Fibroblast of lung (primary cell): ENCODE data around the gene CCDC112.

Experiments used
- EZH2 ChIP-seq: IDR thresholded peaks from 2 replicates; pipeline ENCODE4 v1.5.1; 2012; ENCODE audit warnings: low read length, control low read depth, mild to moderate bottlenecking; ENCODE audit errors: missing control alignments
- TF ChIP-seq, protein P1 (sequence below), 2 donors: IDR thresholded peaks in 1 of 2; conservative IDR thresholded peaks in 1 of 2; 1 replicate in 1 of 2; 2 replicates in 1 of 2; pipeline ENCODE4 v1.5.1; 2011 to 2012; ENCODE audit warnings: low read length in 2 of 2, control low read depth in 1 of 2, inconsistent platforms in 1 of 2, low read depth in 1 of 2, mild to moderate bottlenecking in 1 of 2

DNA sequence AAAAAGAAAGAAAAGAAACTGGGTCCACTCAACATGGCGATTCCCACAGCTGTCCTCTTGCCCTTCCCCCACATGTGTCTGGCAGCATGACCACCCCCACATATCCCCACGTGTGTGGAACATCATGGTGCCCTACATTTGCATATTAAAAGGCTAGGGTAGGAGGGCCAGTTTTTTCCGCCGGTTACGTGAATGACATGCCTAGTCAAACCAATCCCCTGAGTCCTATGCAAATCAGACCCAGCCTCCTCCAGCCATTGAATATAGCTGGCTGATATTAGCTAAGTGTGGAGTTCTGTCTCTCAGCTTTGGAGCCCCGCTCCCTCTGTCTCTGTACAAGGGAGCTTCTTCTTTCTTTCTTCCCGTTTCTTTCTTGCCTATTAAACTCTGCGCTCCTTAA lies 33.0 kb upstream of the CCDC112 start:
- no peak for TF ChIP-seq EZH2
- TF ChIP-seq, protein P1, sequence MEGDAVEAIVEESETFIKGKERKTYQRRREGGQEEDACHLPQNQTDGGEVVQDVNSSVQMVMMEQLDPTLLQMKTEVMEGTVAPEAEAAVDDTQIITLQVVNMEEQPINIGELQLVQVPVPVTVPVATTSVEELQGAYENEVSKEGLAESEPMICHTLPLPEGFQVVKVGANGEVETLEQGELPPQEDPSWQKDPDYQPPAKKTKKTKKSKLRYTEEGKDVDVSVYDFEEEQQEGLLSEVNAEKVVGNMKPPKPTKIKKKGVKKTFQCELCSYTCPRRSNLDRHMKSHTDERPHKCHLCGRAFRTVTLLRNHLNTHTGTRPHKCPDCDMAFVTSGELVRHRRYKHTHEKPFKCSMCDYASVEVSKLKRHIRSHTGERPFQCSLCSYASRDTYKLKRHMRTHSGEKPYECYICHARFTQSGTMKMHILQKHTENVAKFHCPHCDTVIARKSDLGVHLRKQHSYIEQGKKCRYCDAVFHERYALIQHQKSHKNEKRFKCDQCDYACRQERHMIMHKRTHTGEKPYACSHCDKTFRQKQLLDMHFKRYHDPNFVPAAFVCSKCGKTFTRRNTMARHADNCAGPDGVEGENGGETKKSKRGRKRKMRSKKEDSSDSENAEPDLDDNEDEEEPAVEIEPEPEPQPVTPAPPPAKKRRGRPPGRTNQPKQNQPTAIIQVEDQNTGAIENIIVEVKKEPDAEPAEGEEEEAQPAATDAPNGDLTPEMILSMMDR (conservative IDR thresholded peaks at IDR 0.05 in 1 of 2, IDR thresholded peaks at IDR 0.05 in 1 of 2; ENCODE audit: low read depth in 1 of 2, low read length in 2 of 2): no peak
